ENCODE data around the gene MELK.
"Not testable (repeated sequence)": the region's sequence is repeated elsewhere in the genome, so short reads cannot be mapped to it uniquely, and the experiment has no call there.

The MELK gene

GRCh38 chr9:36572515-36573418, at the start of gene MELK:
TSS of gene MELK (plus strand) at chr9:36572895. CDS start at chr9:36581682, 8,787 bp downstream.
- peak; percentile 74 to 80 for DNase-seq (ENCODE audit: low read depth in 1 of 2, low spot score in 1 of 2)

- no peak for DNase-seq (ENCODE audit: low read depth in 1 of 2, low spot score in 1 of 2)
Measured at GRCh38 chr9:36530224-36530623, 42.5 kb upstream of the MELK start.

- DNase-seq (ENCODE audit: low read depth in 1 of 2, low spot score in 1 of 2) = no peak
Measured at GRCh38 chr9:36532353-36532752, 40.3 kb upstream of the MELK start.

- DNase-seq (ENCODE audit: low read depth in 1 of 2, low spot score in 1 of 2) = not testable (repeated sequence)
Measured at GRCh38 chr9:36533726-36534125, 39.0 kb upstream of the MELK start.

- no peak for DNase-seq (ENCODE audit: low read depth in 1 of 2, low spot score in 1 of 2)
Measured at GRCh38 chr9:36535107-36535506, 37.6 kb upstream of the MELK start.

GRCh38 chr9:36537861-36538260, 34.8 kb upstream of the MELK start:
- DNase-seq (ENCODE audit: low read depth in 1 of 2, low spot score in 1 of 2) = no peak

- no peak for DNase-seq (ENCODE audit: low read depth in 1 of 2, low spot score in 1 of 2)
Measured at GRCh38 chr9:36542355-36542754, 30.3 kb upstream of the MELK start.

GRCh38 chr9:36543916-36544315, 28.8 kb upstream of the MELK start:
- no peak for DNase-seq (ENCODE audit: low read depth in 1 of 2, low spot score in 1 of 2)

GRCh38 chr9:36547598-36547997, 25.1 kb upstream of the MELK start:
- DNase-seq (ENCODE audit: low read depth in 1 of 2, low spot score in 1 of 2) = no peak

- no peak for DNase-seq (ENCODE audit: low read depth in 1 of 2, low spot score in 1 of 2)
Measured at GRCh38 chr9:36548454-36548853, 24.2 kb upstream of the MELK start.

GRCh38 chr9:36550135-36550534, 22.6 kb upstream of the MELK start:
- no peak for DNase-seq (ENCODE audit: low read depth in 1 of 2, low spot score in 1 of 2)

- not testable (repeated sequence) for DNase-seq (ENCODE audit: low read depth in 1 of 2, low spot score in 1 of 2)
Measured at GRCh38 chr9:36550631-36551098, 22.0 kb upstream of the MELK start.

- no peak for DNase-seq (ENCODE audit: low read depth in 1 of 2, low spot score in 1 of 2)
Measured at GRCh38 chr9:36551129-36551528, 21.6 kb upstream of the MELK start.

GRCh38 chr9:36551910-36552309, 20.8 kb upstream of the MELK start:
- DNase-seq (ENCODE audit: low read depth in 1 of 2, low spot score in 1 of 2) = no peak

- DNase-seq (ENCODE audit: low read depth in 1 of 2, low spot score in 1 of 2) = no peak
Measured at GRCh38 chr9:36559036-36559695, 13.5 kb upstream of the MELK start.

GRCh38 chr9:36560771-36561170, 11.9 kb upstream of the MELK start:
- no peak for DNase-seq (ENCODE audit: low read depth in 1 of 2, low spot score in 1 of 2)

- not testable (repeated sequence) for DNase-seq (ENCODE audit: low read depth in 1 of 2, low spot score in 1 of 2)
Measured at GRCh38 chr9:36562801-36563200, 9.9 kb upstream of the MELK start.

GRCh38 chr9:36566813-36567221, 5.9 kb upstream of the MELK start:
- no peak for DNase-seq (ENCODE audit: low read depth in 1 of 2, low spot score in 1 of 2)

GRCh38 chr9:36568681-36569080, 4.0 kb upstream of the MELK start:
- DNase-seq (ENCODE audit: low read depth in 1 of 2, low spot score in 1 of 2) = not testable (repeated sequence)

GRCh38 chr9:36571333-36571732, 1.4 kb upstream of the MELK start:
- no peak for DNase-seq (ENCODE audit: low read depth in 1 of 2, low spot score in 1 of 2)

- DNase-seq (ENCODE audit: low read depth in 1 of 2, low spot score in 1 of 2) = not testable (repeated sequence)
Measured at GRCh38 chr9:36574045-36574444, 1.4 kb downstream of the MELK start.

- no peak for DNase-seq (ENCODE audit: low read depth in 1 of 2, low spot score in 1 of 2)
Measured at GRCh38 chr9:36575411-36575882, 2.8 kb downstream of the MELK start.
